H7 (cell line): ENCODE measurements around the gene GFAP. TPM values are rescaled to one million over a fixed set of nuclear protein-coding genes. Genes with fewer than 3 reads are reported as not detected.

Experiments used
- DNase-seq: peaks from one replicate; pipeline ENCODE4 v3.0.0; 2012
- H3K27me3 ChIP-seq: 2 replicates; pipeline ENCODE4 v1.6.0; 2011; ENCODE audit warnings: mild to moderate bottlenecking, low read length; ENCODE audit not compliant: control insufficient read depth, insufficient read depth
- H3K36me3 ChIP-seq: replicated peaks from 2 replicates; pipeline ENCODE4 v1.5.1; 2011; ENCODE audit warnings: low read length; ENCODE audit not compliant: control insufficient read depth, insufficient read depth
- H3K4me3 ChIP-seq: 2 replicates; pipeline ENCODE4 v1.5.1; 2011; ENCODE audit warnings: low read depth, mild to moderate bottlenecking, control low read depth, low read length, moderate library complexity; ENCODE audit not compliant: insufficient read depth
- total RNA-seq: library from RNA; depleted of rRNA; stranded (reverse); fragments of >200 nt; shearing (Covaris generic); gene quantifications from 2 replicates; pipeline ENCODE4 v1.2.3, GENCODE V29; 2014

The GFAP gene
- total RNA-seq, 1 experiment from 2014 or later: 0.10 TPM

GRCh38 chr17:44924107-44924544, 8.8 kb upstream of the GFAP start:
- peaks cover 26% of the 10 kb centered on the region for H3K36me3 ChIP-seq

GRCh38 chr17:44922746-44923470, 7.6 kb upstream of the GFAP start:
- Histone ChIP-seq H3K4me3 (no peak overlapping the region), H3K27me3 (peaks cover 5% of the 10 kb centered on the region), H3K36me3 (peaks cover 16% of the 10 kb centered on the region)
- DNase-seq: no peak

More at GRCh38 chr17:44924107-44924544, 8.8 kb upstream of the GFAP start:
- H3K27me3 ChIP-seq: peaks cover 5% of the 10 kb centered on the region
- no peak overlapping the region for H3K4me3 ChIP-seq
- DNase-seq: no peak

GRCh38 chr17:44922136-44922535, 6.8 kb upstream of the GFAP start:
- no peak overlapping the region for H3K4me3 ChIP-seq
- peaks cover 5% of the 10 kb centered on the region for H3K27me3 ChIP-seq
- no peak for DNase-seq
- H3K36me3 ChIP-seq: peaks cover 9% of the 10 kb centered on the region

- Histone ChIP-seq H3K36me3 (peaks cover 5% of the 10 kb centered on the region), H3K4me3 (no peak overlapping the region), H3K27me3 (peaks cover 5% of the 10 kb centered on the region)
- DNase-seq: peak; percentile 88
These were observed 6.0 kb upstream of the GFAP start for GRCh38 chr17:44921122-44921882.

GRCh38 chr17:44920565-44920940, 5.3 kb upstream of the GFAP start:
- Histone ChIP-seq H3K27me3 (peaks cover 5% of the 10 kb centered on the region), H3K36me3 (no peaks in the 10 kb centered on the region), H3K4me3 (no peak overlapping the region)
- DNase-seq: no peak

GRCh38 chr17:44919885-44920564, 4.7 kb upstream of the GFAP start:
- Histone ChIP-seq H3K4me3 (no peak overlapping the region), H3K36me3 (no peaks in the 10 kb centered on the region)

GRCh38 chr17:44919411-44919810, 4.1 kb upstream of the GFAP start:
- H3K27me3 ChIP-seq: peaks cover 5% of the 10 kb centered on the region
- H3K36me3 ChIP-seq: no peaks in the 10 kb centered on the region
- no peak for DNase-seq
- no peak overlapping the region for H3K4me3 ChIP-seq

More at GRCh38 chr17:44919885-44920564, 4.7 kb upstream of the GFAP start:
- H3K27me3 ChIP-seq: peaks cover 5% of the 10 kb centered on the region
- DNase-seq: peak; percentile 94

- no peak for DNase-seq
- H3K27me3 ChIP-seq: peaks cover 9% of the 10 kb centered on the region
- H3K4me3 ChIP-seq: no peak overlapping the region
- H3K36me3 ChIP-seq: no peaks in the 10 kb centered on the region
These were observed 2.7 kb upstream of the GFAP start for GRCh38 chr17:44918006-44918405.

GRCh38 chr17:44917456-44917855, 2.2 kb upstream of the GFAP start:
- no peak for DNase-seq
- no peak overlapping the region for H3K4me3 ChIP-seq
- H3K36me3 ChIP-seq: no peaks in the 10 kb centered on the region
- peaks cover 9% of the 10 kb centered on the region for H3K27me3 ChIP-seq

- Histone ChIP-seq H3K27me3 (peaks cover 11% of the 10 kb centered on the region), H3K4me3 (no peak overlapping the region)
- DNase-seq: no peak
These were observed 1.5 kb upstream of the GFAP start for GRCh38 chr17:44916781-44917241.

GRCh38 chr17:44915862-44916780, 821 bp upstream of the GFAP start:
- Histone ChIP-seq H3K27me3 (peaks cover 15% of the 10 kb centered on the region), H3K4me3 (no peak overlapping the region), H3K36me3 (no peaks in the 10 kb centered on the region)
- no peak for DNase-seq

More at GRCh38 chr17:44916781-44917241, 1.5 kb upstream of the GFAP start:
- H3K36me3 ChIP-seq: no peaks in the 10 kb centered on the region

GRCh38 chr17:44914698-44915271, 515 bp downstream of the GFAP start:
- no peak for DNase-seq
- Histone ChIP-seq H3K27me3 (peaks cover 11% of the 10 kb centered on the region), H3K4me3 (no peak overlapping the region), H3K36me3 (no peaks in the 10 kb centered on the region)

GRCh38 chr17:44914148-44914547, 1.2 kb downstream of the GFAP start:
- Histone ChIP-seq H3K36me3 (no peaks in the 10 kb centered on the region), H3K4me3 (no peak overlapping the region), H3K27me3 (peaks cover 11% of the 10 kb centered on the region)
- DNase-seq: no peak
